GOT3 (cell line): Measurements from ENCODE around the gene WDR7.

Experiments used
- DNase-seq: peaks from one replicate; lab custom pipeline; 2025; ENCODE audit warnings: mixed read lengths; lab: John Stamatoyannopoulos, UW

The WDR7 gene

DNA sequence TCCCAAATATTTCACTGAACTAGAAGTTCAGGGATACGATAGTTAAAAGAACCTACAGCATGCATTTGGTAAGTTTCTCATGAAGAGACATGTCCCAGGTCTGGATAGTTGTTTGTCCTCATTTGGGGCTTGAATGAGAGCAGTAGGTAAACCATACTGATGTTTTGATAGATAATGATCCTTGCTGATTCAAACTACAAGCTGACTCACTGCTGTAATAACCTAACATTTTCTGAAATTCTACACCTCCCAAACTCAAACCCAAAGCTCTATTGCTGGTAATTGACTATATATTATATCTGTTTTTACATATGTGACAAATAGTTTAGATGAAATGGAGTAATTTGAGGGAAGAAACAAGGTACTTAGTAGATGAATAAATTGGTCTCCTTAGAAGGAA is 341.6 kb downstream of the WDR7 start:
- no peak for DNase-seq

DNA sequence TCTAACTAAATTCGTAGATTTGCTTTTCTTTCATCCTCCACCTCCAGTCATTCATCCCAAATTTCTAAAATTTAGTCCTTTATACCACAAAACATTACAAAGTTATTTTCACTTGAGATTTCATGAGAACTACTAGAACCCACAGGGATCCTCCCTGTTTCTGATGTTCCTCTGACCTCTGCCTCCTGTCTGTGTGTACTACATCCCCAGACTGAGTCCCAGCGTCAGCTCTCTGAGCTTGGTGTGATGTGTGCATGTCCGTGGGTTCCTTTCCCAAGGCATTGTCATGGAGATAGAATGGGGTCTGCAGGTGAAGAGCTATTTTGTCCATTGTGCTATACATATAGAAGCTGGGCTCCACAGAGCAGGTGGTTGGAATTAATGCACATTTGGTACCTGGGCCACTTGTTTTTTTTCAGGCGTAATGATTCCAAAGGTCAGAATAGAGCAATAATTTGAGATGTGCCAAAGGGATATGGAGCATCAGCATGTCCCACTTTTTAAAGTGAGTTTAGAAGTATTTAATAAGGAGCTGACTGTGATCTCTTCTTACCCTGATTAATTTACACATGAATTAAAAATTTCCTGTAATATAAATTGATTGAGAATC is 344.5 kb downstream of the WDR7 start:
- DNase-seq, result no peak

DNA sequence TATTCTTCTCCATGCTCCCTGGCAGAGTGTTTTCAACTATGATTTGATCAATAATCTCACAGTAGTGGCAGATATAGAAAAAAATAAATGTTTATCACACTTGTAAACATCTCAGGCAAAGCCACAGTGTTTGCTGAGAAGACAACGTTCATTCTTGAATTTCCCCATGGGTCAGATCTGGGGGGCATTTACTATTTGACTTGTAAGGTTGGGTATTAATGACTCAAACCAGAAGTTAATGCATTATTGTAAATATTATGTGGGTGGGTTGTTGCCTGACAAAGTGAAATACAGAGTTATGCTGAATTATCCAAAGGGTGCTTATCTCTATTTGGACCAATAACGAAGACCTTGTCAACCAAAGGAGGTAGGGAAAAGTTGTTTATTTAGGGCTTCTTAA is 346.0 kb downstream of the WDR7 start:
- DNase-seq, result no peak

DNA sequence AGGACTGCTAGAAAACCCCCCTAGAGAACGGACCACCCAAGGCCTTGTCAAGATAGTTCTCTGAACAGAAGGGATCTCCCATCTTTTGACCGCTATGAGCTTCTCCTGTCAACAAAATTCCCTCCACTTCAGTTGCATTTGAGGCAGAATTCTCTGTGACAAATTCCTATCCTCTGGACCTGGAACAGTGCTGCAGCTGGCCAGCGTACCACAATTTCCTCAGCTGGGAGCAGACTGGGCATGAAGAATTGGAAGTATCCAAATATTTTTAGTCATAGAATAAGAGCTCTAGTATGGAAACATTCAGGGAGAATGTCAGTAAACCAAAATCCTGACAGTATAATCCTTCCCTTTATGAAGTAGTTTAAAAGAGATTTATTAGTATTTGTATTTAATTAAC is 348.7 kb downstream of the WDR7 start:
- DNase-seq, result no peak

DNA sequence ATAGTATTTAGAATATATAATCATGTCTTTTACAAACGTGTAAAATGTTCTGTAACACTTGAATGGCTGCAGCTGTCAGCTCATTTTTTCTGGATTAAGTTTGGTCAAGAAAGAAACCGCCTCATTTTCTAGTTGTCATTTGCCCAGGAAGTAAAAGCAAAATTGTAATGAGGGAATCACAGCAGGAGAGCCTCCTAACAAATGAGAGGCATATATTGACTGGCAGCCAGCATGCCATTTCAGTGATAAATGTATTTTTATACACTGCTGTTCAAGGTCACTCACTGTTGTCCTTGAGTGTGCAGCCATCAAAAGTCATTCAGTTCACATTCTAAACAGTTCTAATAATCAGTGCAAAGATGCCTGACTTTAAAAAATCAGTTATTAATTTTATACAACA is 351.5 kb downstream of the WDR7 start:
- no peak for DNase-seq

DNA sequence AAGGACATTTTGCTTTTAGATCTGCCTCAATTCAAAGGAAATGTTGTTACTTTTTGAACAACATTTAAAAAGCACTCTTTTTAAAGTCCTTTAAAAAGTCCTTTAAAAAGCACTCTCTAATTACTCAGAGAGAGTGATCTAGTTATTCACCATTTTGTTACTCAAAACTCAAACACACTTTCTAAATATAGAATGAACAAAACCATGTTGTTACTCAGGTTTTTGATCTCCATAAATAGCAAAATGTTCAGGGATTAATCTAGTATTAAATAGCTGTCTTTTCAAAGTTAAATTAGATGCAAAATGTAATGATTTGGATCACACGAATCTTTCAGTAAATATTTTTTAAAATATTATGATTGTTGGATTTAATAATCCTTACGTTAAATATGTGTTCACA is 352.2 kb downstream of the WDR7 start:
- no peak for DNase-seq

DNA sequence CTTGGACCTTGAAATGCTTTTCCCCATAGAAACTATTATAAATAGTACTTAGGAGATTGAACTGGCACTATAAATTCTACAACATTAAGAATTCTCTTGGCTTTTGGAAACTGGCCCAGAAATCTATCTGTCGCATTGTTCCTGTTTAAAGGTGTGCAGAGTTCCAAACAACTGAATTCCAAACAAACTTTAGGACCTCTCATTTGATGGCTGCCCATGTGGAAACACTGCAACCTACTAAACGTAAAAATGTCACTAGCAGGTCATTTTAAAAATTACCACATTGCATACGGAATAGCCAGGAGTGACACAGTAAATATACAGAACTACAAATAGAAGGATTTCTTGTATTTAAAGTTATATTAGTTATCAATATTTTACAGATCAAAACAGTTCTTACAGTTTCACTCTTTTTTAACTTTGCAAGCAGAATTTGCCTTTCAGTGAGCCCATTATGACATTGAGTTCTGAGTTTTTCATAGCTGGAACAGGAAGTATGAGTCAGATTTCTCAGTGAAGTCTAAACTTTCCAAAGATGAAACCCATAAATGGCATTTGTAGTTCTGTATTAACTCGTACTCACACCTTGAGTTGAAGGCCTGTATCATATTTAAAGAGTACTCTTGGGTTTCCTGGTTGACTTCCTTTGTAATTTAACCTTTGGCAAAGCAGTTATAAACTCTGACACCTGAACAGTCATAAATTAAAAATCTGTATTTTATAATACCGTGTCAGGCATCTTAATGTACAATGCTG is 353.4 kb downstream of the WDR7 start:
- no peak for DNase-seq

DNA sequence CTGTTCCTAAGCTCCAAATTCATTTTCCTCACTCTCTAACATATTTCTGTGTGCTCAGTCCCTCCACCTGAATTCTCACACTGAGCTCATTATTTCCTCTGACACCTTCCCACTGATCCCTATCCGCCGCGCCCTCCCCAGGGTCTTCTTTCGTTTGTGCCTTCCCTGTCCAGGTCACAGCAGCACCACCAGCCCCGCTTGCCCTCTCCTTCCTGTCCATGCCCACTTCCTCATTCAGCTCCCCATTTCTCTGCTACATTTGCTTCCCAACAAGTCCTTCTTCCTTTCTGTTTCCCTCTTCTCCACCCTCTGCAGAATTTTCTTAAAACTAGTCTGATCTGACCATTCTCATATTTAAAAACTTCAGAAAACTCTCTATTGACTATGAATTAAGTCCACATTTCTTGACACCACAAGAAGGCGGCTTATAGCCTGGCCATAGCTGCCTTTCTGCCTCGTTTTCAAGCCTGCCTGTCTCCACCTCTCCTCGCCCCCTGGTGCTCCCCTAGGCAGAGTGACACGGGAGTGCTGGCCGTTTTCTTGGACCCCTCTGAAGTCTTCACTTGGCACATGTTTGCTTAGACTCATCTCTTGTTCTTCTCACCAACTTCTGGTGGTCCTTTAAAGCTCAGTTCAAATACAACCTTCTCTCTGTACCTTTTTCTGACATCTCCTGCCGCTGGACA is 357.0 kb downstream of the WDR7 start:
- no peak for DNase-seq

DNA sequence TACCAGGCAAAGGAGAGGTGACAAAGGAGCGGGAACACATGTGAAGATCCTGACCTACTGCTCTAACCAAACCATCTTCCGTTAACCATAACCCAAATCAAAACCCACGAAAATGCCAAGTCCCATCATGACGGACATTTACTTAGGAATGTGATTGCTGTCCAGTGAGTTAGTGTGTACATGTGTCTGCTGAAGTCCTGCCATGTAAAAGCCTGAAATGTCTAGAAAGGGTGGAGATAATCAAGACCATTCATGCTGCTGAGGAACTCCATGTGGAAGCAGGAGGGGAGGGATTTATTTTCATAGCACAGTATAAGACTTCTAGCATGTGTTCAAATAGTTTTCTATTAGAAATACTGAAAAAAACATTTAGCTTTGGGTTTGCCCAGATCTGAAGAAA is 358.7 kb downstream of the WDR7 start:
- DNase-seq, result no peak

DNA sequence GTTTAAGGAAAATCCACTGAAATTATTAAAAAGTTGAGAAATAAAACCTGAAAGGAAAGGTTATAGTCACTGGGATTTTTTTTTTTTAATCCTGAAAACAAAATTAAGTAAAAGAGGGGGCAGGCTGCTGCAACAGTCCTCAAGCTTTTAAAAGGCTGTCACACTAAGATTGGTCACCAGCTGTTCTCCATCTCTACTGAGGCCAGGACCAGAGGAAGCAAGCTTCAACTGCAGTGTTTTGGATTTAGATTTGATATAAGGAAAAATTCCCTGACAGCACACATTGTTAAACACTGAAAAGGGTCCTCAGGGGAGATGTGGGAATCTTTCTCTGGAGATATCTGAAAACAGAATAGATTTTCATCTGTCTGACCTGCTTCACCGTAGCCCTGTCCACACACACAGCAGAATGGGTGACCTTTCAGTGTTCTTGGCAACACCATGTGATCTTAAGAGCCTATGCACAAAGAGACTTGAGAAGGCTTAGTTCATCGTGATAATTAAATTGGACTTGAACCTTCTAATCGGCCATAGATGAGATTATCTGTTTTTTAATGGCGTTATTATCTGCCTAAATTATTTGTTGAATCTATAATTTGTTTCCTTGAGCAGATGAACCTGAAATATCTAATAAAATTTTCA is 363.7 kb downstream of the WDR7 start:
- no peak for DNase-seq

DNA sequence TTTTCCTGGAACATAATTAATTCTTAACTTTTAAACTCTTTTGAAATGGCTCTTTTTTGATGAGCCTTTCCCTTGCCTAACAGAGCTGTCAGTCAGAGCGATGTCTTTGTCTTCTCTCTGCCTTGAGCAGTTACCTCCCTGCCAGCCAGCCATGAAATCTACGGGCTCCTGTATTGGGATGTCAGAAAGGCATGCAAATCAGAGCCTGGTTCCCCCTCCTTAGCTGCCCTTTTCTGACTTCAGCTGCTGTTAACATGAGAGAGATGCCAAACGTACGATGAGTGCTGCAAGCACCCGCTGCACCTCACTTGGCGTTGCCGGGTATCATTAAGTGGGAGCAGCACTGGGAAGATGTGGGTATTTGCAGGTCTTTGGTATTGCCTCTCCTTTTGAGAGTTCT is 364.3 kb downstream of the WDR7 start:
- DNase-seq, result no peak

DNA sequence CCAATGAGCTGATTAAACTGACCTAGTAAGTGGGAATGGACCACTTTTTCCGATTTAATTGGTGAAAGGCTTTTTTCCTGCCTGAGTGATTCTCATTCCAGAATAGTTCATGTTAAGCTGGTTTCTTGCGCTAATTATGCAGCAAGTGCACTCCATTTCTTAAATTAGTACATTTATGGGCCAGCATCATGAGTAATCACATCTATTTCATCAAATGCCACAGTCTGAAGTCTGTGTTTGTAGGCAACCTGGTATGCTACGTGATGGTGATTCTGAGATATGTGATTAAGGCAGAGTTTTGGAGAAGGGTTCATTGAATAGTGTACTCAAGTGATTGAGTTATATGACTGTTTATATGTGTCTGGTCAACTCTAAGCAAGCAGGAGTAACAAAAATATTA is 367.7 kb downstream of the WDR7 start:
- no peak for DNase-seq

DNA sequence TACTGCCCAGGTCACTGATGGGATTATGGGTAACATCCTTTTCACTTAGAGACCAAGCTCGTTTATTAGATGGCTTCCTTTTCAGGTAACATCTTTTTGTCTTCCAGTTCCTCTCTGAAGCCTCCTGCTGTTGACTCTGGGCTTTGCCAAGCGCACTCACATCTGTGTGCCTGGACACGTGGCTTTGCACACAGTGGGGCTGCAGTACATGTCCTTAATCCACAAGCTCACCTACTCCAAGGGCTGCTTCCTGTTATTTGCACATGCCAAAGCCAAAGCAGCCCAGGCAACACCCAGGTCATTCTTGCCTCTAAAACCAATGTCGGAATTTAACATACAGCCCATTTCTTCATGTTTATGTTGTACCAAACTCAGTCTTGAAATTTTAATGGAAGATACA is 371.6 kb downstream of the WDR7 start:
- DNase-seq, result no peak

DNA sequence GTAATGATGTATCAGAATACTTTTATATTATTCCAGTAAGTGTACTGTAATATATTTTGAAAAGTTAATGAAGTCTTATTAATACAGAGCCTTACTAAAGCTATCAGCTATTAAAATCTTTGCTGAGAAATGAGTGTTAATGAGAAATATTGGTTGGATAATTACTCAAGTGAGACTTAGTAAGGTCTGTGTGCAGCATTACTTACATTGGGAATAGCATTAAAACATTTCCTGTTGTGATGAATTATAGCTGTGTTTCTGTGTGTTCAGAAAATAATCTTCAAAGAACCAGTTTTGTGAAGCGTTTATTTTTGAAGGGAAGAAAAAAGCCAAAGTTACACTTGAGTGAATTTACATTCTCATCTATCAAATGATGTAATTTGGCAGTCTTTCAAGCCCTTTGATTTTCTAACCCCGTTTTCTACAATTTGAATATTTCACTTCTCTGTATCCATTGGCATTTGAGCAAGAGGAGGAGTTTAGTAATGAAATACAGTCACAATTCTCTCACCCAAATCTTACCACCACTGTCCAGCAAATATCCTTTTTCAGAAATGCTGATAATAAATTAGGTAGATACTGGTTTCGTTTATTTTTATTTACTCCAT is 372.2 kb downstream of the WDR7 start:
- DNase-seq, result no peak

DNA sequence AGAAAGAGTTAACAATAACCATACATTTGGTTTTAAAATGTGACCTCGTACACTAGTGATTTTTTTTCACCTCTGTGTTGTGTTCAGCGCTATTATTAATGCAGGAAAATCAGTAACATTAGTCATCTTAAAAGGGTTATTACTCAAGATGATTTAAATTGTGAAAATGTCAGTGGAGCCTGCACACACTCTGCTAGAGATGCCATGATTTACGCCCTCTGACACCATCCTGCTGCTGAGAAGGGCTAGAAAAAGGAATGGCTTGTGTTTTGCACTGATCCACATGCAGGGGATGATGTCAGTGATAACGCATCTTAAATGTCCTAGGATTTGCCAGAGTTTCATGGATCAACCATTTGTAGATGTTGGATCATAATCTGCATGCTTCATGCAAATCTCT is 374.4 kb downstream of the WDR7 start:
- no peak for DNase-seq

DNA sequence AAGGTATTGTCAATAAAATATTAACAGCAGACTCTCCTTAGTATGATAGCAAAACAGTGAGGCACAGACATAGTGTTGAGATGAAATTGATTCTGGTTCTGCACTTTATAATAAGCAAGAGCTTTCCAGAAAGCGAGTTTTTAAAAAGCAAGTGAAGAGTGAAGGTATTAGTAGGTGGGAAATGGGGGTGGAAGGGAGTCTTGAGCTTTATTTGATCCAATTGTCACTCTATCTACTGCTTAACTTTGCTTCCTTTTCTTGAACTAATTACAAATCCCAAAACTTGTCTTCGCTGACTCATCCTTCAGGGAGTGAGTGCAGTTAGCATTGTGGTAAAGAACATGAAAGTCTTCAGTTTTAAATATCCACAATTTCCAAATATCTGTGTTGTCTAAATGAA is 375.2 kb downstream of the WDR7 start:
- DNase-seq, result no peak

DNA sequence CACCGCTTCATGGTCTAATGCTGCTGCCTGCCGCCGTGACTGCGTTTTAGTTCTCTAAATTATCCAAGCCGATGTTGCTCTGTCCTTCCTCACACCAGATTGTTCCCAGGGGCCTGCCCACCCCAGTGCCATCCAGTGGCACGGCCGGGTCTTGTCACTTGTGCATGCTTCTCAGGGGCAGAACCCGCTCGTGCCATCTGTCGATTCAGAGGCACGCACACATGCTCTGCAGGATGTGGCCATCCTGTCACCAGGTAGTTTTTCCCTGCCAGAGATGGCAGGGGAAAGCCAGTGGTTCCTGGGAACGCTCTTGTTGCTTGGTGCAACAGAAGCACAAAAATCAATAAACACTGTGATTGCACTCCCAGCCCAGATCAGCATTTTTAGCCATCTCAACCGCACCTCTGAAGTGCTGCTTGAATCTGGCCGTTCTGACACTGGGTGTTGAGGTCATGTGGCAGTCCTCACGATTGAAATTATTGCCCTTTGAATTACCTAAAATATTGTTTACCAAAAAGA is 376.1 kb downstream of the WDR7 start:
- no peak for DNase-seq

DNA sequence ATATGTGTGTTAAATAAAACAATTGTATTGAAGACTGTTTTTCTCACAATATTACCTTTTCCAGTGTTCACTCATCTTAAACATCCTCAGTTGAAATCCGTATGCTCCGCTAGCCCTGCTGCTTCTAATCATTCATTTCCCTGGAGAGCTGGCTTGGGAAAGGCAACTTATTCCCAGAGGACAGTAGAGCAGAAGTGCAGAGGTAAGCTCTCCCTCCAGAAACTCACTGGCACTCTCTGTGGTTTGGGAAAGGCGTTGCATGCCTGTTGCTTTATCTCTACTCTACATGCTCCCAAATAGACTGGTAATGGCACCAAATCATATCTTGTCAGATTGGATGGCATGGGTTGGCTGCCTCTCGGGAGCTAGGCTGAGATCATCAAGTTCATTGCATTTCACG is 378.6 kb downstream of the WDR7 start:
- no peak for DNase-seq

DNA sequence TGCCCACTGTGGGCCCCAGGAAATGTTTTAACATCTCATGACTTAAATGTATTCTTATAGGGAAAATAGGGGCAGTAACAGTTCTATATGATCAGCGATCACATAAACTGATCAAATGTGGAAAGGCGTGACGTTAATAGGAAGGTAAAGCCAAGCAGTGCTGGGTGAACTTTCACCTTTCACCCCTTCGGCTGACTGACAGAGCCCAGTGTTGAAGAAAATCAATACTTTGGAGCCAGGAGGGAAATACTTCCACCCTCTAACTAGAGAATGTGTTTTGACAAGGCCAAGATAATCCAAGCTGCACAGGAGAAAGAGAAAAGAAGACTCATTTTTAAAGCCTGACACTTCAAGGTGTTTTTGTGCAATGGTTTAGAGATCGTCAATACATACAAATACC is 379.3 kb downstream of the WDR7 start:
- no peak for DNase-seq

DNA sequence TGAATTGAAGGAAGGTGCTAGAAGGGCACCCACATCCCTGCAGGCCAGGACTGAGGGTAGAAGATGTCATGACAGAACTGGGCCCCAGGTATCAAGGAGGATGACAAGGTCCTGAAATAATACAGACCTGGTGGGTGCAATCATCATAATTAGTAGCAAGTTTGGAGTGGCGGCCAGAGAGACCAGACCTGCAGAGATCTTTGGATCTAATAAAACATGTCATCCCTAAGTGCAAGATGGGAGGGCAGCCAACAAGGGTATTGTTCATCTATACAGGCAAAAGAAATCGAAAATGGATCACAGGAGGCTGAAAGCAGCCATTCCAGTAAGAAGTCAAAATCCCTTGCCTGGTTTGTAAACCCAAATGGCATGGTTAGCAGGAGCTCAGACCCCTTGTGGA is 384.4 kb downstream of the WDR7 start:
- DNase-seq, result no peak

DNA sequence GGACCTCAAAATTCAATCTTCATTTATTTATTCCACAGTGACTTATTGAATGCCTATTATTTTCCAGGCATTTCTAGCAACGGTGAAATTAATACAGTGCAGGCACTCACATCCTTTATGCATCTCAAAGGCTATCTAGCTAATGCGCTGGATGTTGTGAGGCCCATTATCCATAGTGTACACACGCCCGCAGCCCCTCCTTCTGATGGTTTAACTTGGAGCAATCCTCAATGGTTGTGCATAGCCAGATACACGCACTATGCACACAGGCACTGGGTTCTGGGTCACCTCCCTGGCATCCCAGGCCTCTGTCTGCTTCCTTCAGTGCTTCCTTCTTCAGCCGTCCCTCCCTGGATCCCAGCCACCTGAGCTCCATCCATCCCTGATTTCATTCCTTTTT is 387.2 kb downstream of the WDR7 start:
- DNase-seq, result no peak

DNA sequence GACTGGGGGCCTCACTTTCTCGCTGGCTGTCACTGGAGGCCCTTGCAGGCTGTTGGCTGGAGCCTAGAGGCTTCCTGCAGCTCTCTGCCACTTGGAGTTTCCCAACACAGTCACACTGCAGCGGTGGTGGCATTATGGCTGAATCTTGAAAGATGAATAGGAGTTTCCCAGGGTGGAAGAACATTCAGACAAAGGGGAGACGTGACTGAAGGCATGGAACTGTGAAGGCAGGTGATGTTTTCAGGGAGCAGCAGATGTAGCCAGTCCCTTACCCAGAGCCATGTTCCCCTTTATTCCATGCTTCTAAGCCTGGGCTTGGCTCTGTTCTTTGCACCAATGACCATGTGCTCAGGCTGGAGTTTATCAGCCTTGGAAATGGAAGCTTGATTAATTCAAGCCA is 389.0 kb downstream of the WDR7 start:
- no peak for DNase-seq
